HepG2 (cell line): ENCODE measurements around the gene BICRAL. TPM values are rescaled to one million over a fixed set of nuclear protein-coding genes. Genes with fewer than 3 reads are reported as not detected.
A peak's percentile ranks its signal among the peaks of the same experiment; 100 is the strongest.

Source experiments
- CEBPG ChIP-seq: IDR thresholded peaks from 2 replicates; pipeline ENCODE4 v1.6.1; 2016
- CHD2 ChIP-seq: IDR thresholded peaks from 2 replicates; pipeline ENCODE4 v1.6.1; 2011; ENCODE audit warnings: low read depth, low read length, improper control_type of control experiment
- HOXA9 ChIP-seq: sonication (generic); formaldehyde crosslinking; IDR thresholded peaks from 2 replicates; pipeline ENCODE4 v1.8.1; 2022; ENCODE audit warnings: missing genetic modification reagents, mild to moderate bottlenecking, moderate library complexity, borderline replicate concordance
- ISX ChIP-seq: sonication (generic); formaldehyde crosslinking; conservative IDR thresholded peaks from 2 replicates; pipeline ENCODE4 v1.5.0; 2020; ENCODE audit warnings: missing genetic modification reagents
- KLF15 ChIP-seq: sonication (generic); formaldehyde crosslinking; IDR thresholded peaks from 2 replicates; pipeline ENCODE4 v1.8.1; 2023; ENCODE audit warnings: borderline replicate concordance, mild to moderate bottlenecking, inconsistent platforms, missing genetic modification reagents, mixed read lengths
- KMT2A ChIP-seq: sonication (generic); formaldehyde crosslinking; IDR thresholded peaks from 2 replicates; pipeline ENCODE4 v1.4.0; 2020; ENCODE audit warnings: missing genetic modification reagents
- MYNN ChIP-seq: sonication (generic); formaldehyde crosslinking; IDR thresholded peaks from 2 replicates; pipeline ENCODE4 v1.4.0; 2020; ENCODE audit warnings: mild to moderate bottlenecking, low read depth, missing genetic modification reagents
- NFIC ChIP-seq: IDR thresholded peaks from 2 replicates; pipeline ENCODE4 v1.6.1; 2012; ENCODE audit warnings: mild to moderate bottlenecking, low read length, inconsistent platforms
- PRMT3 ChIP-seq: sonication (generic); formaldehyde crosslinking; IDR thresholded peaks from 2 replicates; pipeline ENCODE4 v1.8.1; 2022; ENCODE audit warnings: low read depth, mild to moderate bottlenecking, moderate library complexity, missing genetic modification reagents, borderline replicate concordance
- REXO4 ChIP-seq: sonication (generic); formaldehyde crosslinking; IDR thresholded peaks from 2 replicates; pipeline ENCODE4 v1.8.0; 2022; ENCODE audit warnings: missing genetic modification reagents, mild to moderate bottlenecking, borderline replicate concordance
- RFXAP ChIP-seq: sonication (generic); formaldehyde crosslinking; IDR thresholded peaks from 2 replicates; pipeline ENCODE4 v1.4.0; 2020; ENCODE audit warnings: missing genetic modification reagents, borderline replicate concordance
- SALL2 ChIP-seq: sonication (generic); formaldehyde crosslinking; IDR thresholded peaks from 2 replicates; pipeline ENCODE4 v1.8.1; 2023; ENCODE audit warnings: mild to moderate bottlenecking, missing genetic modification reagents, inconsistent platforms
- SATB2 ChIP-seq: sonication (generic); formaldehyde crosslinking; IDR thresholded peaks from 2 replicates; pipeline ENCODE4 v1.5.0; 2020; ENCODE audit warnings: missing genetic modification reagents
- ZFYVE20 ChIP-seq: sonication (generic); formaldehyde crosslinking; IDR thresholded peaks from 2 replicates; pipeline ENCODE4 v1.8.0; 2023; ENCODE audit warnings: low read depth, mild to moderate bottlenecking, moderate library complexity, missing genetic modification reagents, borderline replicate concordance
- ZKSCAN1 ChIP-seq: fragments of 150-350 bp; IDR thresholded peaks from 2 replicates; pipeline ENCODE4 v1.6.1; 2014; ENCODE audit warnings: low read length
- ZMAT3 ChIP-seq: sonication (generic); formaldehyde crosslinking; conservative IDR thresholded peaks from 2 replicates; pipeline ENCODE4 v1.7.0; 2021; ENCODE audit warnings: missing genetic modification reagents
- ZNF10 ChIP-seq: sonication (generic); formaldehyde crosslinking; IDR thresholded peaks from 2 replicates; pipeline ENCODE4 v1.4.0; 2020; ENCODE audit warnings: mild to moderate bottlenecking, low read depth, missing genetic modification reagents, borderline replicate concordance
- ZNF567 ChIP-seq: sonication (generic); formaldehyde crosslinking; IDR thresholded peaks from 2 replicates; pipeline ENCODE4 v1.8.1; 2023; ENCODE audit warnings: mild to moderate bottlenecking, missing genetic modification reagents, borderline replicate concordance
- ZNF747 ChIP-seq: sonication (generic); formaldehyde crosslinking; IDR thresholded peaks from 2 replicates; pipeline ENCODE4 v1.8.1; 2023; ENCODE audit warnings: missing genetic modification reagents, mild to moderate bottlenecking, borderline replicate concordance
- ZNF850 ChIP-seq: sonication (generic); formaldehyde crosslinking; conservative IDR thresholded peaks from 2 replicates; pipeline ENCODE4 v1.9.0; 2021; ENCODE audit warnings: mild to moderate bottlenecking, missing genetic modification reagents
- ZSCAN25 ChIP-seq: sonication (generic); formaldehyde crosslinking; IDR thresholded peaks from 2 replicates; pipeline ENCODE4 v1.8.0; 2022; ENCODE audit warnings: mild to moderate bottlenecking, missing genetic modification reagents
- polyA plus RNA-seq, 8 experiments: library from polyadenylated mRNA; depleted of rRNA in 3 of 8; stranded (reverse) in 7 of 8; unstranded in 1 of 8; fragments of >200 nt; fragmentation: Illumina TruSeq in 4 of 8; extraction: Trizol in 4 of 8; gene quantifications; 2 replicates each; pipeline versions ENCODE4 v1.2.1 to v1.2.3, GENCODE V29; 2011 to 2016; ENCODE audit warnings: low read depth in 4 of 8, missing spikeins in 1 of 8, mixed read lengths in 1 of 8; ENCODE audit not compliant: insufficient read depth in 1 of 8
- total RNA-seq, 5 experiments: library from RNA; depleted of rRNA; stranded (reverse); fragments of >200 nt; fragmentation: Illumina TruSeq; extraction: Trizol; gene quantifications; 2 replicates each; pipeline ENCODE4 v1.2.3, GENCODE V29; 2016; ENCODE audit warnings: low read depth in 1 of 5
- TF ChIP-seq, protein P1 (sequence below): sonication (generic); formaldehyde crosslinking; IDR thresholded peaks from 2 replicates; pipeline ENCODE4 v1.8.0; 2023; ENCODE audit warnings: mild to moderate bottlenecking, missing genetic modification reagents
- TF ChIP-seq, protein P2 (sequence below): sonication (generic); formaldehyde crosslinking; IDR thresholded peaks from 2 replicates; pipeline ENCODE4 v1.4.0; 2020; ENCODE audit warnings: missing genetic modification reagents
- TF ChIP-seq, protein P3 (sequence below): sonication (generic); formaldehyde crosslinking; IDR thresholded peaks from 2 replicates; pipeline ENCODE4 v1.5.0; 2020; ENCODE audit warnings: mild to moderate bottlenecking, missing genetic modification reagents
- TF ChIP-seq, protein P4 (sequence below): sonication (generic); formaldehyde crosslinking; IDR thresholded peaks from 2 replicates; pipeline ENCODE4 v1.8.0; 2022; ENCODE audit warnings: missing genetic modification reagents, low read depth, mild to moderate bottlenecking, borderline replicate concordance
- TF ChIP-seq, protein P5 (sequence below): sonication (generic); formaldehyde crosslinking; IDR thresholded peaks from 2 replicates; pipeline ENCODE4 v1.9.0; 2021; ENCODE audit warnings: missing genetic modification reagents, borderline replicate concordance

Gene BICRAL
- total and polyA plus RNA-seq, 2 of the 13 experiments (the other 11 are each of a cell fraction or from before 2014, with no cell fraction given) = 5.0 to 13.5 TPM

DNA sequence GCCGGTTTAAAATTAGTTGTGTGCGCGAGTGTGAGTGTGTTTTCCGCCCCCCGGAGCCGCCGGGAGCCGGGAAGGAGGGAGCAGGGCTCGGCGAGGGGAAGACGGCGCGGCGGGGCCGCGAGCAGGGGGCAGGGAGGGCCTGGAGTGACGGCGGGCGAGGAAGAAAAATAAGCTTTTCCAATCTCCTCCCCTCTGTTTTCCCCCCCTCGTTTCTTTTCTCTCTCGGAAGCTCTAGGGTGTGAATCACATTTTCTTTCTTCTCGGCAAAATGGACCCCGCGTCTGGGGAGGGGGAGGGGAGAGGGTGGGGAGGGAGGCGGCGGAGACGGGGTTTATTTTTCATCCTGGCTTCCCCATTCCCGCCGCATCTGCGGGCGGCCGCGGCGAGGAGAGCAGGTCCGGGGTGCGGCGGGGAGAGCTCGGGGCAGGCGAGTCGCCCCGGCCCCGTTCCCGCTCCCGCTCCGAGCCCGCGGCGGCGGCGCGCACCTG, 881 bp downstream of the BICRAL start (continued):
- TF ChIP-seq RFXAP = peak; percentile 50; the same call in 1 of the 2 replicates
- TF ChIP-seq ZFYVE20 (CRISPR knock-in tag) = no peak
- TF ChIP-seq, protein P1, sequence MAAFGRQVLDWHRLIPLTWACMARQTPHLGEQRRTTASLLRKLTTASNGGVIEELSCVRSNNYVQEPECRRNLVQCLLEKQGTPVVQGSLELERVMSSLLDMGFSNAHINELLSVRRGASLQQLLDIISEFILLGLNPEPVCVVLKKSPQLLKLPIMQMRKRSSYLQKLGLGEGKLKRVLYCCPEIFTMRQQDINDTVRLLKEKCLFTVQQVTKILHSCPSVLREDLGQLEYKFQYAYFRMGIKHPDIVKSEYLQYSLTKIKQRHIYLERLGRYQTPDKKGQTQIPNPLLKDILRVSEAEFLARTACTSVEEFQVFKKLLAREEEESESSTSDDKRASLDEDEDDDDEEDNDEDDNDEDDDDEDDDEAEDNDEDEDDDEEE = no peak
- no peak for TF ChIP-seq ZKSCAN1
- TF ChIP-seq, protein P2, sequence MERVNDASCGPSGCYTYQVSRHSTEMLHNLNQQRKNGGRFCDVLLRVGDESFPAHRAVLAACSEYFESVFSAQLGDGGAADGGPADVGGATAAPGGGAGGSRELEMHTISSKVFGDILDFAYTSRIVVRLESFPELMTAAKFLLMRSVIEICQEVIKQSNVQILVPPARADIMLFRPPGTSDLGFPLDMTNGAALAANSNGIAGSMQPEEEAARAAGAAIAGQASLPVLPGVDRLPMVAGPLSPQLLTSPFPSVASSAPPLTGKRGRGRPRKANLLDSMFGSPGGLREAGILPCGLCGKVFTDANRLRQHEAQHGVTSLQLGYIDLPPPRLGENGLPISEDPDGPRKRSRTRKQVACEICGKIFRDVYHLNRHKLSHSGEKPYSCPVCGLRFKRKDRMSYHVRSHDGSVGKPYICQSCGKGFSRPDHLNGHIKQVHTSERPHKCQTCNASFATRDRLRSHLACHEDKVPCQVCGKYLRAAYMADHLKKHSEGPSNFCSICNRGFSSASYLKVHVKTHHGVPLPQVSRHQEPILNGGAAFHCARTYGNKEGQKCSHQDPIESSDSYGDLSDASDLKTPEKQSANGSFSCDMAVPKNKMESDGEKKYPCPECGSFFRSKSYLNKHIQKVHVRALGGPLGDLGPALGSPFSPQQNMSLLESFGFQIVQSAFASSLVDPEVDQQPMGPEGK (CRISPR knock-in tag) = peak; percentile 86
- TF ChIP-seq SALL2 (CRISPR knock-in tag) = no peak
- no peak for TF ChIP-seq ZNF850 (CRISPR knock-in tag)
- TF ChIP-seq ZSCAN25 (CRISPR knock-in tag) = 0 out of 2 replicates have a peak, but pooled peaks have one; percentile 73
- TF ChIP-seq MYNN (CRISPR knock-in tag) = peak; percentile 55; the same call in 1 of the 2 replicates
- TF ChIP-seq CEBPG (CRISPR knock-in tag) = no peak
- TF ChIP-seq KMT2A (CRISPR knock-in tag) = no peak
- no peak for TF ChIP-seq ZMAT3 (CRISPR knock-in tag)
- TF ChIP-seq, protein P3, sequence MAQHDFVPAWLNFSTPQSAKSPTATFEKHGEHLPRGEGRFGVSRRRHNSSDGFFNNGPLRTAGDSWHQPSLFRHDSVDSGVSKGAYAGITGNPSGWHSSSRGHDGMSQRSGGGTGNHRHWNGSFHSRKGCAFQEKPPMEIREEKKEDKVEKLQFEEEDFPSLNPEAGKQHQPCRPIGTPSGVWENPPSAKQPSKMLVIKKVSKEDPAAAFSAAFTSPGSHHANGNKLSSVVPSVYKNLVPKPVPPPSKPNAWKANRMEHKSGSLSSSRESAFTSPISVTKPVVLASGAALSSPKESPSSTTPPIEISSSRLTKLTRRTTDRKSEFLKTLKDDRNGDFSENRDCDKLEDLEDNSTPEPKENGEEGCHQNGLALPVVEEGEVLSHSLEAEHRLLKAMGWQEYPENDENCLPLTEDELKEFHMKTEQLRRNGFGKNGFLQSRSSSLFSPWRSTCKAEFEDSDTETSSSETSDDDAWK = no peak
- no peak for TF ChIP-seq NFIC
- TF ChIP-seq, protein P4, sequence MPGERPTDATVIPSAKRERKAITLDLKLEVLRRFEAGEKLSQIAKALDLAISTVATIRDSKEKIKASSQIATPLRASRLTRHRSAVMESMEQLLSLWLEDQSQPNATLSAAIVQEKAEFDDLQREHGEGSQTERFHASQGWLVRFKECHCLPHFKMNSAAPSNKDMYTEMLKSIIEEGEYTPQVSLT (CRISPR knock-in tag) = no peak
- TF ChIP-seq SATB2 = no peak
- TF ChIP-seq, protein P5, sequence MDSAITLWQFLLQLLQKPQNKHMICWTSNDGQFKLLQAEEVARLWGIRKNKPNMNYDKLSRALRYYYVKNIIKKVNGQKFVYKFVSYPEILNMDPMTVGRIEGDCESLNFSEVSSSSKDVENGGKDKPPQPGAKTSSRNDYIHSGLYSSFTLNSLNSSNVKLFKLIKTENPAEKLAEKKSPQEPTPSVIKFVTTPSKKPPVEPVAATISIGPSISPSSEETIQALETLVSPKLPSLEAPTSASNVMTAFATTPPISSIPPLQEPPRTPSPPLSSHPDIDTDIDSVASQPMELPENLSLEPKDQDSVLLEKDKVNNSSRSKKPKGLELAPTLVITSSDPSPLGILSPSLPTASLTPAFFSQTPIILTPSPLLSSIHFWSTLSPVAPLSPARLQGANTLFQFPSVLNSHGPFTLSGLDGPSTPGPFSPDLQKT (CRISPR knock-in tag) = no peak
- no peak for TF ChIP-seq HOXA9
- no peak for TF ChIP-seq ZNF10
- no peak for TF ChIP-seq ZNF747 (CRISPR knock-in tag)
- TF ChIP-seq PRMT3 (CRISPR knock-in tag) = no peak
- TF ChIP-seq CHD2 = peak; percentile 56
- TF ChIP-seq ZNF567 (CRISPR knock-in tag) = no peak
- TF ChIP-seq REXO4 = no peak
- TF ChIP-seq ISX (CRISPR knock-in tag) = 0 out of 2 replicates have a peak, but pooled peaks have one; percentile 11
- TF ChIP-seq KLF15 (CRISPR knock-in tag) = no peak
